ENCODE measurements around the gene FAM227A. TPM values are rescaled to one million over a fixed set of nuclear protein-coding genes. Genes with fewer than 3 reads are reported as not detected.
"Not testable (repeated sequence)": the region's sequence is repeated elsewhere in the genome, so short reads cannot be mapped to it uniquely, and the experiment has no call there.

Gene FAM227A
- total RNA-seq, 2 donors from 2014 or later: 0.77 to 0.91 TPM

- H3K27ac Mint-ChIP-seq: no peak overlapping the region
- DNase-seq: no peak
- H3K27me3 Mint-ChIP-seq: peaks cover 19% of the 10 kb centered on the region
- H3K9me3 ChIP-seq (ENCODE audit: control insufficient read depth, low read length, poor library complexity, severe bottlenecking): no peaks in the 10 kb centered on the region
- ATAC-seq: no peak
- no peak overlapping the region for H3K4me3 Mint-ChIP-seq
- no peaks in the 10 kb centered on the region for H3K4me1 Mint-ChIP-seq
- peaks cover 9% of the 10 kb centered on the region for H3K36me3 Mint-ChIP-seq (ENCODE audit: low read depth)
Observed at GRCh38 chr22:38614332-38615063, 41.7 kb downstream of the FAM227A start.

GRCh38 chr22:38613588-38613987, 42.6 kb downstream of the FAM227A start:
- ATAC-seq (no peak), DNase-seq (no peak)
- no peaks in the 10 kb centered on the region for H3K9me3 ChIP-seq (ENCODE audit: control insufficient read depth, low read length, poor library complexity, severe bottlenecking)
- H3K4me1 Mint-ChIP-seq: no peaks in the 10 kb centered on the region
- peaks cover 24% of the 10 kb centered on the region for H3K27me3 Mint-ChIP-seq
- H3K27ac Mint-ChIP-seq: no peak overlapping the region
- H3K4me3 Mint-ChIP-seq: no peak overlapping the region
- peaks cover 7% of the 10 kb centered on the region for H3K36me3 Mint-ChIP-seq (ENCODE audit: low read depth)

GRCh38 chr22:38612217-38613006, 43.8 kb downstream of the FAM227A start:
- Mint-ChIP-seq H3K27ac (peak overlapping the region; percentile 2), H3K4me1 (peaks cover under 1% of the 10 kb centered on the region), H3K4me3 (no peak overlapping the region), H3K27me3 (peaks cover 24% of the 10 kb centered on the region), H3K36me3 (ENCODE audit: low read depth) (peaks cover 6% of the 10 kb centered on the region)
- DNase-seq (no peak), ATAC-seq (no peak)
- no peaks in the 10 kb centered on the region for H3K9me3 ChIP-seq (ENCODE audit: control insufficient read depth, low read length, poor library complexity, severe bottlenecking)

- no peak for ATAC-seq
- peak overlapping the region; percentile 2 for H3K27ac Mint-ChIP-seq
- no peaks in the 10 kb centered on the region for H3K9me3 ChIP-seq (ENCODE audit: control insufficient read depth, low read length, poor library complexity, severe bottlenecking)
- no peak for DNase-seq
- peaks cover 2% of the 10 kb centered on the region for H3K4me1 Mint-ChIP-seq
- peaks cover 24% of the 10 kb centered on the region for H3K27me3 Mint-ChIP-seq
- H3K36me3 Mint-ChIP-seq (ENCODE audit: low read depth): peaks cover 3% of the 10 kb centered on the region
- no peak overlapping the region for H3K4me3 Mint-ChIP-seq
Observed at GRCh38 chr22:38611559-38611958, 44.6 kb downstream of the FAM227A start.

GRCh38 chr22:38610234-38610633, 46.0 kb downstream of the FAM227A start:
- ATAC-seq: no peak
- H3K27me3 Mint-ChIP-seq: peaks cover 12% of the 10 kb centered on the region
- no peaks in the 10 kb centered on the region for H3K9me3 ChIP-seq (ENCODE audit: control insufficient read depth, low read length, poor library complexity, severe bottlenecking)
- H3K27ac Mint-ChIP-seq: no peak overlapping the region
- no peak for DNase-seq
- no peaks in the 10 kb centered on the region for H3K36me3 Mint-ChIP-seq (ENCODE audit: low read depth)
- H3K4me1 Mint-ChIP-seq: peaks cover 2% of the 10 kb centered on the region
- no peak overlapping the region for H3K4me3 Mint-ChIP-seq

GRCh38 chr22:38608992-38609750, 47.0 kb downstream of the FAM227A start:
- peaks cover 2% of the 10 kb centered on the region for H3K4me1 Mint-ChIP-seq
- H3K27ac Mint-ChIP-seq: no peak overlapping the region
- H3K36me3 Mint-ChIP-seq (ENCODE audit: low read depth): no peaks in the 10 kb centered on the region
- ATAC-seq: no peak
- no peaks in the 10 kb centered on the region for H3K9me3 ChIP-seq (ENCODE audit: control insufficient read depth, low read length, poor library complexity, severe bottlenecking)
- peaks cover 6% of the 10 kb centered on the region for H3K27me3 Mint-ChIP-seq
- no peak overlapping the region for H3K4me3 Mint-ChIP-seq
- no peak for DNase-seq

GRCh38 chr22:38607680-38608079, 48.5 kb downstream of the FAM227A start:
- ATAC-seq: no peak
- H3K36me3 Mint-ChIP-seq (ENCODE audit: low read depth): no peaks in the 10 kb centered on the region
- no peaks in the 10 kb centered on the region for H3K9me3 ChIP-seq (ENCODE audit: control insufficient read depth, low read length, poor library complexity, severe bottlenecking)
- H3K4me1 Mint-ChIP-seq: peaks cover 2% of the 10 kb centered on the region
- H3K27me3 Mint-ChIP-seq: peaks cover 6% of the 10 kb centered on the region
- no peak overlapping the region for H3K4me3 Mint-ChIP-seq
- no peak overlapping the region for H3K27ac Mint-ChIP-seq
- no peak for DNase-seq

GRCh38 chr22:38602166-38602565, 54.0 kb downstream of the FAM227A start:
- Mint-ChIP-seq H3K27ac (no peak overlapping the region), H3K27me3 (peaks cover 19% of the 10 kb centered on the region), H3K4me3 (no peak overlapping the region), H3K4me1 (peaks cover 3% of the 10 kb centered on the region), H3K36me3 (ENCODE audit: low read depth) (peaks cover 3% of the 10 kb centered on the region)
- DNase-seq (no peak), ATAC-seq (no peak)
- no peaks in the 10 kb centered on the region for H3K9me3 ChIP-seq (ENCODE audit: control insufficient read depth, low read length, poor library complexity, severe bottlenecking)

GRCh38 chr22:38601221-38601764, 54.9 kb downstream of the FAM227A start:
- H3K4me1 Mint-ChIP-seq: peaks cover 3% of the 10 kb centered on the region
- ATAC-seq (no peak), DNase-seq (no peak)
- peaks cover 28% of the 10 kb centered on the region for H3K27me3 Mint-ChIP-seq
- no peak overlapping the region for H3K27ac Mint-ChIP-seq
- no peaks in the 10 kb centered on the region for H3K9me3 ChIP-seq (ENCODE audit: control insufficient read depth, low read length, poor library complexity, severe bottlenecking)
- no peak overlapping the region for H3K4me3 Mint-ChIP-seq
- peaks cover 3% of the 10 kb centered on the region for H3K36me3 Mint-ChIP-seq (ENCODE audit: low read depth)

- H3K4me3 Mint-ChIP-seq: no peak overlapping the region
- no peak overlapping the region for H3K27ac Mint-ChIP-seq
- peaks cover 3% of the 10 kb centered on the region for H3K4me1 Mint-ChIP-seq
- H3K36me3 Mint-ChIP-seq (ENCODE audit: low read depth): peaks cover 3% of the 10 kb centered on the region
- ATAC-seq: no peak
- DNase-seq: no peak
- peaks cover 42% of the 10 kb centered on the region for H3K27me3 Mint-ChIP-seq
- no peaks in the 10 kb centered on the region for H3K9me3 ChIP-seq (ENCODE audit: control insufficient read depth, low read length, poor library complexity, severe bottlenecking)
Observed at GRCh38 chr22:38599466-38599865, 56.7 kb downstream of the FAM227A start.

- not testable (repeated sequence) for H3K27ac Mint-ChIP-seq; ATAC-seq; H3K9me3 ChIP-seq (ENCODE audit: control insufficient read depth, low read length, poor library complexity, severe bottlenecking); H3K36me3 Mint-ChIP-seq (ENCODE audit: low read depth); DNase-seq; H3K4me1 Mint-ChIP-seq; H3K4me3 Mint-ChIP-seq
- H3K27me3 Mint-ChIP-seq: peaks cover 19% of the 10 kb centered on the region
Observed at GRCh38 chr22:38582923-38583322, 73.3 kb downstream of the FAM227A start.

GRCh38 chr22:38578505-38578904, 77.7 kb downstream of the FAM227A start:
- Mint-ChIP-seq H3K36me3 (ENCODE audit: low read depth) (peaks cover 5% of the 10 kb centered on the region), H3K27me3 (peaks cover 9% of the 10 kb centered on the region), H3K4me3 (no peak overlapping the region), H3K27ac (no peak overlapping the region), H3K4me1 (no peaks in the 10 kb centered on the region)
- DNase-seq: no peak
- ATAC-seq: no peak
- H3K9me3 ChIP-seq (ENCODE audit: control insufficient read depth, low read length, poor library complexity, severe bottlenecking): no peaks in the 10 kb centered on the region

- no peak for ATAC-seq
- Mint-ChIP-seq H3K36me3 (ENCODE audit: low read depth) (no peaks in the 10 kb centered on the region), H3K27me3 (no peaks in the 10 kb centered on the region), H3K27ac (no peak overlapping the region), H3K4me1 (peaks cover 10% of the 10 kb centered on the region), H3K4me3 (no peak overlapping the region)
- no peaks in the 10 kb centered on the region for H3K9me3 ChIP-seq (ENCODE audit: control insufficient read depth, low read length, poor library complexity, severe bottlenecking)
- DNase-seq: no peak
Observed at GRCh38 chr22:38572065-38572464, 84.1 kb downstream of the FAM227A start.

Measured in T-helper 17 cell (primary cell).